Mesenteric fat pad (tissue), 1 donor: ENCODE results near the gene RAB14. TPM values are rescaled to one million over a fixed set of nuclear protein-coding genes. Genes with fewer than 3 reads are reported as not detected.
"Not testable (repeated sequence)": the region's sequence is repeated elsewhere in the genome, so short reads cannot be mapped to it uniquely, and the experiment has no call there.

Experiments used
- DNase-seq: peaks from one replicate; pipeline ENCODE4 v3.0.0-alpha.2; 2020; ENCODE audit warnings: low spot score
- total RNA-seq: library from RNA; stranded (reverse); fragmentation: NEBNext Ultra II Directional; extraction: Animal tissue kit (Norgen Biotek cat#: 25700); gene quantifications from one replicate; pipeline ENCODE4 v1.2.1, GENCODE V29; 2021
- donor health status: DM: yes; HTN: yes; CAD: no.

RAB14 gene
- total RNA-seq, 1 donor from 2014 or later = 56.9 TPM

- no peak for DNase-seq
Measured at GRCh38 chr9:121192959-121193640, 8.6 kb downstream of the RAB14 start.

- no peak for DNase-seq
Measured at GRCh38 chr9:121192518-121192917, 9.2 kb downstream of the RAB14 start.

DNA sequence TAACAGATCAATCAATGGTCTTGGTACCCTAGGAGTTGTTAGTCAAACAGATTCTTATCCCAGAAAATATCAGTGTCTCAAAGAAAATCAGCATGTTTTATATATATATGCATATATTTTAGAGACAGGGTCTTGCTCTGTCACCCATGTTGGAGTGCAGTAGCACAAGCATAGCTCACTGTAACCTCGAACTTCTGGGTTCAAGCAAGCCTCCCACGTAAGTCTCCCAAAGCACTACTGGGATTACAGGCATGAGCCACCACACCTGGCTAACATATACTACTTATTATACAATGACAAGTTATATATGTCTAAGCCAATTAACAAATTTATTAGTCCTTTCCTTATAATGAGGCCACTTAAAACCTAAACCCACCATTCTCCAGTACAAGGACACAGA, 10.4 kb downstream of the RAB14 start:
- no peak for DNase-seq

- no peak for DNase-seq
Measured at GRCh38 chr9:121189660-121190059, 12.0 kb downstream of the RAB14 start.

DNA sequence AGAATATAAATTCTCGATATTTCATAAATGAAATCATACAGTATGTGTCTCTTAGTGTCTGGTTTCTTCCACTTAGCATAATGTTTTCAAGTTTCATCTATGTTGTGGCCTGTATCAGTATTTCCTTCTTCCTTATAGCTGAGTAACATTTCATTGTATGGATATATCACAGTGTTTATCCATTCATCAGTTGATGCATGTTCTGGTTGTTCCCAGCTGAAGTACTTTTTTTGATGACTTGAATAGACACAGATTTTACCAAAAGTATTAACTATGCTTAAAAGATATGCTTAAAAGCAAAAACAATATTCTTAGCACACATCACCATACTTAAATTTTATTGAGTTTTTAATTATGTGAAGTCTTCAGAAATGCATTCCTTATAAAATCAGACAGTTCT, 12.7 kb downstream of the RAB14 start:
- no peak for DNase-seq

DNA sequence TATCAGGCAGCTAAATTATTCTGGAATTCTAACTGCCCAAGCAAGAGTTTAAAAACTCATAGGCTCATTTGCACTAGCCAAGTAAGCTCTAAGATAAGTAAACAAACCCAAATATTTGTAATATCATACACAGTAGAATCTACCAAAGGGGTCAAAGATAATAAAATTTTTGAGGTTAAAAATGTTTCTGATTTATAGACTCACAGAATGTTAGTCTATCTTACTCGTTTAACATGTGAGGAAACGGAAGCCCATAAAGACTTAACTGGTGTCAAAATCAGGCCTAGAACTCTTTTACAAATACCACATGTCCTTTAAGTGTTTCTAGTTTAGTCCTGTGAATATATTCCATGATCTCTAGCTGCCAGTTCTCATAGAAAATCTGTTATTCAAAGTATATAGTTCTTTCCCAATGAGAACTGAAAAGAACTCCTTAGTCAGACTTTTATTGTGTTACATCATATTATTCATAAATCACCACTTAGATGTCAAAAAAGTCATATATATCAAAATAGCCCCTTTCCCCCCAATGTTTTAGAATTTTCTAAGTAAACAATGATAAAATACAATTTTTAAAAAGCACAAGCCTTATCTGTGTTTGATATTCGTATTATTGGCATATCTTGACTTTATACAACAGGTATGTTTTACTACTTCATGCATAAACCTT, 13.9 kb downstream of the RAB14 start:
- DNase-seq = no peak

DNA sequence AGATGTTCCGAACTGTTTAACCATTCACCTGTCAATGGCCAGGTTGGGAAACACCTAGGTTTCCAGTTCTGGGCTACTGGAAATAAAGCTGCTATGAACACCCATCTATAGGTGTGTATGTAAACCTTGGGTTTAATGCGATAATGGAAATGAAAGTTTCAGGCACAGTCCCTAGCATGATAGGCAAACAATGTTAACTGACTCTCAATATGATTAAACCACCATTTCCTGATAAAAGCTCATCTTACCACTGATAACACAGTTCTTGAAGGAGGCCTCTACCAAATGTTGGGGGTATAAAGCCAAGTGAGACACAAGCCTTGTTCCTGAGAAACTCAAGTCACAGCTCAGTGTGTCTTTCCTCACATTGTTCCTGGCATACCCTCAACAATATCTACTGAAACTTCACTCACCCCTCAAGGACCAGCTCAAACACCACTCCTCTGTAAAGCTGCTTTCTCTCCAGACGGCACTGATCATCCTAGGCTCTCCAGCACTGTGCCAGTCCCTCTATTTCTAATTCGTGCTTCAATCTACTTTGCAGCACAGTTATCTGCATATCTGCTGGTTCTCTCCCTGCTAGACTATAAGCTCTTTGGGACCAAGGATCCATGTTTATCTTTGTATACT, 15.8 kb downstream of the RAB14 start:
- no peak for DNase-seq

DNA sequence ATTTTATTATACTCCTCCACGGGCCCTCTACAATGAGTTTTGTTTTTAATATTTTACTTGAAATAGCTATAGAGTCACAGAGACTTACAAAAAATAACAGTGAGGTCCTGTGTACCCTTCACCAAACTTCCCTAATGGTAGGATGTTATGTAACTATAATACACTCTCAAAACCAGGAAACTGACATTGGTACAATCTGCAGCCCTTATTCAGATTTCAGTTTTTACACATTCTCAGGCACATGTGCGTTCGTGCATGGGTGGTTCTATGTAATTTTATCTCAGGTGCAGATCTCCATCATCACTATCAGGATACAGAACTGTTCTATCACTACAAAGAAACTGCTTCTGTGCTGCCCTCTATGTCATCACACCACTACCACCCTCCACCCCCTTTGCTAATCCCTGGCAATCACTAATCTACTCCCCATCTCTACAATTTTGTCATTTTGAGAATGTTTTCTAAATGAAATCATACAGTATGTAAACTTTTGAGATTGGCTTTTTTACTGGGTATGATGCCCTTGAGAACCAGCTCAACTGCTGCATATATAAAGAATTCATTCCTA, 16.4 kb downstream of the RAB14 start:
- DNase-seq = no peak

DNA sequence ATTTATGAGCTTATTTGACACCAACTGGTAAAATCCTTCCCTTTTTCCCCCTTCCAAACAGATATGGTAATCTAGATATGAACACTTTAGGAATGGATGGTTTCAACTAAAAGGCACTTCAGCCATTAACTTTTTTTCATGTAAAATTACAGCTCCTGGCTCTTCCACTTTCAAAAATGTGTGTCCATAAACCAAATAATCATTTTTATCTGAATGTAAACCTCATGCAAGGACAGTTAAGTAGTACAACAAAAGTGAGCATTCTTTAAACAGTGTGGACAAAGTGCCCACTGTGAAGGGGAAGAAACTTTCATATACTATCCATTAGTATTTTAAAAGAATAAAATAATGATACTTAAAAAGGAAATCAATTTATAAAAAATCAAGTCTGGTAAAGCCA, 17.2 kb downstream of the RAB14 start:
- no peak for DNase-seq

DNA sequence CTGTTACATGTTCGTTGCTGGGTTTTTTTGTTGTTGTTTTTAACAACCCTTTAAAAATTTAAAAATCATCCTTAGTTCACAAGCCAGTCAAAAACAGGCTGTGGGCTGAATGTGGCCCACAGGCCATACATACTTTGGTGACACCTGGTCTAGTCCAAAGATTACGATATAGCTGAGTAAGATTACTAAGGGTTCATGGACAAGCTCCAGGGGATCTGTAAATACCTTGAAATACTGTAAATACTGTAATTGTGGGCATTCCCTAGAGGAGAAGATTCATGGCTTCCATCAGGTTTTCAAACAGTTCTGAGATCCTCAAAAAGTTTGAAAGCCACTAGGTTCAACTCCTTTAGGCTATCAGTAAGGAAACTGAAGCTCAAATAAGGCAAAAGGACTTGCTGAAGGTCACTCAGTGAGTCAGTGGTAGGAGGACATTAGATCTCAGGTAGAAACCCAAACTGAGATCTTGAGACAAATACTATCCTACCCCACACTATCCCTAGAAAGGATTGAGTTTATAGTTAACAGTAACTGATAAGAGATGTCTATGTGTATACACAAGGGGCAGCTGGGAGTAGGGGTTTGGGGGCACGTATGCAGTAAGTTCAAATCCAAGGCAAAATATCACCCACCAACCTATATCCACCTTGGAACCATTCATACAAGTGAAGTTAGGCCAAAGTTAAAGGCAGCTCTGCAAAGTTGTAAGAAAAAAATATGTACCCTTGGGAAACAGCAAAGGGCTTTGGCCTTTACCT, 17.8 kb downstream of the RAB14 start:
- DNase-seq = no peak

DNA sequence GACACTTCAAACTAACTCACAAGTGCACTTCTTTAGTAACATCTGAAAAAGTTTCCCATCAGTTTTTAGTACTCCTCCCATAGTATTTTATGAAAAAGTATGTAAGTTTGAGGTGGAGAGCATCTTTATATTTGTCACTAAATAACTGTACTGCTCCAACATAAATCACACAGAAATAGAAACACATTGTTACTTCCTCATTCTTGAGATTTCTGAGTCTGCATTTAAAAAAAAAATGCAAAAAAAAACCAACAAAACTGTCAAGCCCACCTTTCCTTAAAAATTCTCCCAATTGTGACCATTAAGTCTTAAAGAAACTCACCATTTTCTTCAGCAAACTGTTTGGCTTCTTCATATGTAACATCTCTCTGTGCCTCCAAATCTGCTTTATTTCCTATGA, 18.7 kb downstream of the RAB14 start:
- no peak for DNase-seq

GRCh38 chr9:121182101-121182836, 19.4 kb downstream of the RAB14 start:
- DNase-seq = no peak

- no peak for DNase-seq
Measured at GRCh38 chr9:121179930-121180681, 21.6 kb downstream of the RAB14 start.

DNA sequence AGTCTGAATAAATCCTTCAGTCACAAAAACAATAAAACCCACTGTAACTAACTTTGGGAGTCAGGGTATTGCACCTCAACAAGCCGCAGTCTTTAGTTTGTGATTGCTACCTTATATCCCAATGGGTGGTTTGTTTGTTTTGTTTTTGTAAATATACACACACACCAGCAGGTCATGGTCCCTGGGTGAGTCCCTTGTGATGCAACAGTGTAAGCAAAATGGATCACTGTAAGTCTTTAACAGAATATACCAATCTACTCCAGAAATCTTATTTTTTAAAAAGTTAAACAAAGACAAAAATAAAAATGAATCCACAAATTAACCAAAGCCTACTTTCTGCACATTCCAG, 22.3 kb downstream of the RAB14 start:
- not testable (repeated sequence) for DNase-seq

DNA sequence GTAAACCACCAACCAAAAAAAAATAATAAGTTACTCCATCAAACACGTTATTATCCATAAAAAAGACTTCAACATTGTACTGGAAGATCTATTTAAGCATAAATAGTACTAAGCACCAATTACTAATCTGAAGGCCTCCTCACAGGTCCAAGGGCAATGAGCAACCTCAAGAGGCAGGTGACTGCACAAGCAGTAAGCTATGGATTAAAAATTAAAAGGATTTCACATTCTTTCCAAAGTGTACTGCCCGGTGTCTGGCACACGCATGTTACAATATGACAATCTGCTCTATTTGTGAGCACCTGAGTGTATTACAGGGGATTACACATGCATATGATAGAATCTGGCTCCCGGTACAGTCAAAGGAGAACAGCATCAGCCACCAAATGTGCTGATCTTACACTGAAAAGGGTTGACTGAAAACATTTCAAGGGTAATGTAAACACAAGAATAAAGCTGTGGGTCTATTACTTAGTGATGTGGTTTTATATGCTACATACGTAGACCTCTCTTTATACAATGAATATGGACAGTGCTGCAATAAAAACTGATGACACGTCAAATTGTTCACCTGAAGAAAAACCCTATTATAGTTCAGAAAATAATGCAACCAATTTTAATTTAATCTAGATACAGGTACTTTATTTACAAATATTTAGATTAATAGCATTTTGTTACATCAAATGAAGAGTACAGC, 22.8 kb downstream of the RAB14 start:
- DNase-seq = no peak

DNA sequence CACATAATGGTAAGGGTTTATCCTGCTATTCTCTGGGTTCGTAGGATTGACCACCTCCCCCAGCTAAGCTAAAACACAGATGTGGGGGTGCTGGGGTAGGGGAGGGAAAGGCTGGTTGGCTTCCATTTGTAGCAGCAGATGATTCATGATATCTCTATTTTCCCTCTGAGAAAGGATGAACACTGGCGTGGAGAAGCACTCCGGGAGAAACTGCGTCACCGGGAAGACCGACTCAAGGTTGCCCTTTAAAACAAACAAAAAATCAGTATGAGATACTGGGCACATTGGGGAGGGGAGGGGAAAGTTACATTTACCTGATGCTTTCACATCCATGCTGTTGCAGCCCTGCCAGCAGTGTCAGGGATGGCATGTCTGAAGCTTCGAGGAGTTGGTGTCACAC, 28.2 kb downstream of the RAB14 start:
- DNase-seq = no peak

DNA sequence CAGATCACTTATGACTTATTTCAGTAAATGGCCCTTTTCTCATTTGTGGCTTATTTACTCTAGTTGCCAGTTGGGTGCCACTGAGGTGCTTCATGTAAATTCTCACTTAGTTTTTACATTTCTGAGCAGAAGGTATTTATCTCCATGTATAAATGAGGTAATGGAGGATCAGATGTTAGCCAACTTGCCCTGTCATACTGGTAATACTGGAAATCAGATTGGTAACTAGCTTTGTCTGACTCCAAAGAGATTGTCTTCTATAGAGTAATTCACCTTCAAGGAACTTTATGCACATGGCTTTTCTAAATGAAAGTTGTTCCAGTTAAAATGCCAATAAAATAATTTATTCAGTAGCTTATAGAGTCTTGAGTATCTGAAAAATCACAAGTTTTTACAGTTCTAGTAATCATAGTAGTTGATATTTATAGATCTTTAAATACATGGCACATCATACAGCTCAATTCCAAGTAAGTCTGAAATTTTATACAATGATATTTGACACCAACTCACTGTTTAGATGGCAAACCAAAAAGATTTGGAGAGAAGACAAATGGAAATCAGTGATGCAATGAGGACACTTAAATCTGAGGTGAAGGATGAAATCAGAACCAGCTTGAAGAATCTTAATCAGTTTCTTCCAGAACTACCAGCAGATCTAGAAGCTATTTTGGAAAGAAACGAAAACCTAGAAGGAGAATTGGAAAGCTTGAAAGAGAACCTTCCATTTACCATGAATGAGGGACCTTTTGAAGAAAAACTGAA, 28.8 kb downstream of the RAB14 start:
- DNase-seq = no peak

- no peak for DNase-seq
Measured at GRCh38 chr9:121171236-121171635, 30.4 kb downstream of the RAB14 start.

DNA sequence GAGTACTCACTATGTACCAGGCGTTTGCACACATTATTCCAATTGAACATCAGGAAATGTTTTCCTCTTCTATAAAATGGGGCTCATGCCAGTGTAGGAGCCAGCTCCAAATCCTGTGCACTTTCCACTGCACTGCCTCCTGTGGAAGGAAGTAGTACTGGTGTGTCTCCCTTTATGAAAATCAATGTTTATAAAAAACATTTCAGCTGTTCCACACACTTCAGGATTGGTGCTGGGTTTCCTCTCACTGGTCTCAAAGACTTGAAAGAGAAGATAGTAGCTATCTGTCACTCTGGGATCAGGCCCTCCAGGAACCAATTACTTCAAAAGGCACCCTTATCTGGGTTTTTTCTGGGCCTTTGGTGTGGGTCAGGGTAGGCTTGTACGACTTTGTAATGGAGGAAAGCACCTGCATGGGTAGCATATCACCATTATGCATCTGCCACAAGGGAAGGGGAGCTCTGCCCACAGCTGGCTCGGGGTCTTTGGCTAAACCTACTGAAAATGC, 32.5 kb downstream of the RAB14 start:
- no peak for DNase-seq
